ENCODE measurements around the gene C11orf91. TPM values are rescaled to one million over a fixed set of nuclear protein-coding genes. Genes with fewer than 3 reads are reported as not detected.

C11orf91 gene
- total RNA-seq, 3 donors from 2014 or later: not detected

DNA sequence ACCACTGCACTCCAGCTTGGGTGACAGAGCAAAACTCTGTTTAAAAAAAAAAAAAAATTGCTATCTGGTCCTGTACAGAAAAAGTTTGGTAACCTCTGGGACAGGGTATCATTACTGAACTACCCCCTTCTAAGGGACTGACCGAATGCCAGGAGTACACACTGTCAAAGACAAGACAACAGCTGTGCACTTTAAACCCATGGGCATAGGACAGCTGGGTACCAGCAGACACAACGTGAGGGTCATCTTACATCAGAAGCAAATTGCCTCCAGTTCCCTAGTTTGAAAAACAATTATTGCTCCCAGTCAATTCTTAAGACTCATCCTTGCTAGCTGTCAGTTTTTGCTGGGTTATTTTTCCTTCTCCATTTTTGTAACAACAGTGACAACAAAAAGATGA is 17.8 kb upstream of the C11orf91 start:
- H3K4me1 ChIP-seq: peaks cover 6 to 12% of the 10 kb centered on the region in 2 donors
- no peaks in the 10 kb centered on the region for H3K27me3 ChIP-seq
- no peak overlapping the region for H3K27ac ChIP-seq
- intact Hi-C loops (cut with DNase I; ENCODE audit: low total_unique reads): no loop called here
- no peaks in the 10 kb centered on the region for H3K9me3 ChIP-seq
- no peak for DNase-seq (ENCODE audit: low spot score in 2 of 2)
- no peak overlapping the region for H3K4me3 ChIP-seq
- TF ChIP-seq, protein P1, sequence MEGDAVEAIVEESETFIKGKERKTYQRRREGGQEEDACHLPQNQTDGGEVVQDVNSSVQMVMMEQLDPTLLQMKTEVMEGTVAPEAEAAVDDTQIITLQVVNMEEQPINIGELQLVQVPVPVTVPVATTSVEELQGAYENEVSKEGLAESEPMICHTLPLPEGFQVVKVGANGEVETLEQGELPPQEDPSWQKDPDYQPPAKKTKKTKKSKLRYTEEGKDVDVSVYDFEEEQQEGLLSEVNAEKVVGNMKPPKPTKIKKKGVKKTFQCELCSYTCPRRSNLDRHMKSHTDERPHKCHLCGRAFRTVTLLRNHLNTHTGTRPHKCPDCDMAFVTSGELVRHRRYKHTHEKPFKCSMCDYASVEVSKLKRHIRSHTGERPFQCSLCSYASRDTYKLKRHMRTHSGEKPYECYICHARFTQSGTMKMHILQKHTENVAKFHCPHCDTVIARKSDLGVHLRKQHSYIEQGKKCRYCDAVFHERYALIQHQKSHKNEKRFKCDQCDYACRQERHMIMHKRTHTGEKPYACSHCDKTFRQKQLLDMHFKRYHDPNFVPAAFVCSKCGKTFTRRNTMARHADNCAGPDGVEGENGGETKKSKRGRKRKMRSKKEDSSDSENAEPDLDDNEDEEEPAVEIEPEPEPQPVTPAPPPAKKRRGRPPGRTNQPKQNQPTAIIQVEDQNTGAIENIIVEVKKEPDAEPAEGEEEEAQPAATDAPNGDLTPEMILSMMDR (IDR thresholded peaks at IDR 0.05): no peak
- TF ChIP-seq POLR2AphosphoS5 (IDR thresholded peaks at IDR 0.05): no peak
- TF ChIP-seq POLR2A (IDR thresholded peaks at IDR 0.05): no peak
- H3K36me3 ChIP-seq: peaks cover 11% of the 10 kb centered on the region

DNA sequence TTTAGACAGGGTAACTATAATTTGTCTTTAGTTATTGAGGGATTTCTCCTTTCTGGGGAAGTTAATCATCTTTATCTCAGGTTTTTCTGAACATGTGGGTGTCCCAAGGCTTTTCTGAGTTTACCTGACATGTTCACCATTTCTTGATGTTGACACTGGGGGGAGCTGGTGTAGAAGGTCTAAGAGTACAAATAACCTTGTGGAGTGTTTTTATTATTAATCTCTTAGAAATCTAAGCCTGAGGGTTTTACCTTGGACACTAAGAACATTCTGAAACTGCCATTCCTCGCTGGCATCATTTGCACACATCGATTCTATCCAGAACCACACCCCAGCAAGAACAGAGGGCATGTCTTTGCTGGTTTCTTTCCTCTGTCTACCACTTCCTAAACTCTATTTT is 15.6 kb upstream of the C11orf91 start:
- no peaks in the 10 kb centered on the region for H3K9me3 ChIP-seq
- H3K27ac ChIP-seq: peak overlapping the region; percentile 78 to 81
- DNase-seq (ENCODE audit: low spot score in 2 of 2): peak in 1 of 2 donors; percentile 41
- intact Hi-C loops (cut with DNase I; ENCODE audit: low total_unique reads): no loop called here
- H3K4me1 ChIP-seq: peaks cover 0 to 7% of the 10 kb centered on the region in 2 donors
- H3K27me3 ChIP-seq: no peaks in the 10 kb centered on the region
- peaks cover 11% of the 10 kb centered on the region for H3K36me3 ChIP-seq
- no peak for TF ChIP-seq POLR2A (IDR thresholded peaks at IDR 0.05)
- TF ChIP-seq, protein P1 (IDR thresholded peaks at IDR 0.05): peak in 1 of 3 donors; percentile 16
- no peak for TF ChIP-seq POLR2AphosphoS5 (IDR thresholded peaks at IDR 0.05)
- no peak overlapping the region for H3K4me3 ChIP-seq

- Histone ChIP-seq H3K27me3 (no peaks in the 10 kb centered on the region), H3K36me3 (peaks cover 14% of the 10 kb centered on the region), H3K4me3 (no peak overlapping the region), H3K27ac (peak overlapping the region; percentile 56 to 78), H3K9me3 (no peaks in the 10 kb centered on the region), H3K4me1 (peaks cover 0 to 7% of the 10 kb centered on the region in 2 donors)
- intact Hi-C loops (cut with DNase I; ENCODE audit: low total_unique reads): no loop called here
- TF ChIP-seq POLR2AphosphoS5 (IDR thresholded peaks at IDR 0.05) (no peak), POLR2A (IDR thresholded peaks at IDR 0.05) (no peak)
- TF ChIP-seq, protein P1 (IDR thresholded peaks at IDR 0.05): no peak
- DNase-seq (ENCODE audit: low spot score in 2 of 2): no peak
These were observed 13.3 kb upstream of the C11orf91 start for GRCh38 chr11:33713856-33714398.

- Histone ChIP-seq H3K27me3 (no peaks in the 10 kb centered on the region), H3K4me1 (peaks cover 0 to 7% of the 10 kb centered on the region in 2 donors), H3K27ac (peak overlapping the region in 1 of 2 donors; percentile 56), H3K36me3 (peaks cover 14% of the 10 kb centered on the region), H3K4me3 (no peak overlapping the region), H3K9me3 (no peaks in the 10 kb centered on the region)
- TF ChIP-seq, protein P1 (IDR thresholded peaks at IDR 0.05): no peak
- intact Hi-C loops (cut with DNase I; ENCODE audit: low total_unique reads): no loop called here
- no peak for DNase-seq (ENCODE audit: low spot score in 2 of 2)
These were observed 12.7 kb upstream of the C11orf91 start for GRCh38 chr11:33713151-33713855.

- H3K4me1 ChIP-seq: peaks cover 0 to 8% of the 10 kb centered on the region in 2 donors
- no peak overlapping the region for H3K4me3 ChIP-seq
- DNase-seq (ENCODE audit: low spot score in 2 of 2): no peak
- no peak for TF ChIP-seq POLR2A (IDR thresholded peaks at IDR 0.05)
- no peak for TF ChIP-seq POLR2AphosphoS5 (IDR thresholded peaks at IDR 0.05)
- no peaks in the 10 kb centered on the region for H3K9me3 ChIP-seq
- intact Hi-C loops (cut with DNase I; ENCODE audit: low total_unique reads): no loop called here
- H3K27ac ChIP-seq: no peak overlapping the region
- H3K27me3 ChIP-seq: no peaks in the 10 kb centered on the region
- peaks cover 14% of the 10 kb centered on the region for H3K36me3 ChIP-seq
These were observed 11.8 kb upstream of the C11orf91 start for GRCh38 chr11:33712436-33712835.

All from breast epithelium (tissue), 4 donors.